PC-3 (cell line): ENCODE data around the gene FBXO44. TPM values are rescaled to one million over a fixed set of nuclear protein-coding genes. Genes with fewer than 3 reads are reported as not detected.

Experiments
- ATAC-seq: fragments of 200-7000 bp; cut with Tn5 transposase; 2 replicates; pipeline ENCODE4 v1.9.1; 2020; ENCODE audit warnings: mild to moderate bottlenecking, moderate library complexity
- BruUV-seq: library from RNA; stranded (reverse); fragments of 400-500 nt; replicated peaks from 2 replicates; lab custom pipeline; 2021; lab: Mats Ljungman, UMichigan
- CTCF ChIA-PET: fragments of 300-600 bp; sonication (Branson Sonifier 250); formaldehyde crosslinking; loops from one replicate; lab custom pipeline; 2022; ENCODE audit warnings: antibody characterized with exemption; lab: Charles Lee
- POLR2A ChIA-PET: fragments of 300-600 bp; sonication (Branson Sonifier 250); formaldehyde crosslinking; loops from one replicate; lab custom pipeline; 2022; ENCODE audit warnings: antibody characterized with exemption; ENCODE audit not compliant: unreplicated experiment; lab: Charles Lee
- DNase-seq: peaks from one replicate; pipeline ENCODE4 v3.0.0-alpha.2; 2015
- H2AFZ ChIP-seq: fragments of 300-600 bp; sonication (generic); 2 replicates; pipeline ENCODE4 v1.6.0; 2016; ENCODE audit warnings: antibody characterized with exemption, low read length
- H3F3A ChIP-seq: fragments of 300-600 bp; sonication (generic); one replicate; pipeline ENCODE4 v1.6.0; 2017; ENCODE audit warnings: antibody characterized with exemption, low read length, control low read depth, mild to moderate bottlenecking; ENCODE audit not compliant: unreplicated experiment
- H3K27ac ChIP-seq: fragments of 300-600 bp; sonication (generic); 2 replicates; pipeline ENCODE4 v1.5.1; 2016; ENCODE audit warnings: mild to moderate bottlenecking, low read length
- H3K27me3 ChIP-seq: fragments of 300-600 bp; sonication (generic); 2 replicates; pipeline ENCODE4 v1.6.1; 2016; ENCODE audit warnings: low read length, mixed read lengths
- H3K36me3 ChIP-seq: fragments of 300-600 bp; sonication (generic); 2 replicates; pipeline ENCODE4 v1.6.1; 2016; ENCODE audit warnings: low read depth, mixed run types, low read length, mixed read lengths
- H3K4me1 ChIP-seq: fragments of 300-600 bp; sonication (generic); 2 replicates; pipeline ENCODE4 v1.5.1; 2016; ENCODE audit warnings: low read length; ENCODE audit not compliant: insufficient read depth
- H3K4me2 ChIP-seq: fragments of 300-600 bp; sonication (generic); 2 replicates; pipeline ENCODE4 v1.6.0; 2016; ENCODE audit warnings: low read length
- H3K4me3 ChIP-seq: fragments of 300-600 bp; sonication (generic); 2 replicates; pipeline ENCODE4 v1.5.1; 2016; ENCODE audit warnings: mild to moderate bottlenecking, low read length, mixed read lengths
- H3K79me2 ChIP-seq: fragments of 300-600 bp; sonication (generic); 2 replicates; pipeline ENCODE4 v1.6.1; 2017; ENCODE audit warnings: low read length, mixed read lengths
- H3K9ac ChIP-seq: fragments of 300-600 bp; sonication (generic); 2 replicates; pipeline ENCODE4 v1.6.0; 2016; ENCODE audit warnings: mild to moderate bottlenecking, low read length
- H3K9me2 ChIP-seq: fragments of 300-600 bp; sonication (generic); replicated peaks from 2 replicates; pipeline ENCODE4 v1.6.1; 2016; ENCODE audit warnings: mixed run types, low read length, mixed read lengths
- H3K9me3 ChIP-seq: fragments of 300-600 bp; sonication (generic); 2 replicates; pipeline ENCODE4 v1.6.1; 2016; ENCODE audit warnings: low read length, mixed read lengths
- H4K20me1 ChIP-seq: fragments of 300-600 bp; sonication (generic); 2 replicates; pipeline ENCODE4 v1.6.1; 2016; ENCODE audit warnings: low read length, mixed read lengths
- EZH2 ChIP-seq: fragments of 300-600 bp; sonication (generic); IDR thresholded peaks from one replicate; pipeline ENCODE4 v1.6.1; 2017; ENCODE audit warnings: antibody characterized with exemption, mild to moderate bottlenecking, low read length; ENCODE audit not compliant: unreplicated experiment
- EZH2phosphoT487 ChIP-seq: fragments of 300-600 bp; sonication (generic); IDR thresholded peaks from 2 replicates; pipeline ENCODE4 v1.6.1; 2018; ENCODE audit warnings: mild to moderate bottlenecking, antibody characterized with exemption, low read length, borderline replicate concordance
- intact Hi-C: fragments of 100-400 bp; cut with micrococcal nuclease; formaldehyde crosslinking; loops from 2 replicates; pipeline ENCODE4 v1.9.0; 2023
- total RNA-seq: library from RNA; depleted of rRNA; stranded (reverse); fragments of >200 nt; gene quantifications from 2 replicates; pipeline ENCODE4 v1.2.3, GENCODE V29; 2014
- TF ChIP-seq, protein P1 (sequence below): fragments of 300-600 bp; sonication (generic); conservative IDR thresholded peaks from 2 replicates; pipeline ENCODE4 v1.5.1; 2017; ENCODE audit warnings: antibody characterized with exemption, low read depth, mild to moderate bottlenecking, low read length

FBXO44 gene
- total RNA-seq, 1 experiment from 2014 or later, result 23.5 TPM

DNA sequence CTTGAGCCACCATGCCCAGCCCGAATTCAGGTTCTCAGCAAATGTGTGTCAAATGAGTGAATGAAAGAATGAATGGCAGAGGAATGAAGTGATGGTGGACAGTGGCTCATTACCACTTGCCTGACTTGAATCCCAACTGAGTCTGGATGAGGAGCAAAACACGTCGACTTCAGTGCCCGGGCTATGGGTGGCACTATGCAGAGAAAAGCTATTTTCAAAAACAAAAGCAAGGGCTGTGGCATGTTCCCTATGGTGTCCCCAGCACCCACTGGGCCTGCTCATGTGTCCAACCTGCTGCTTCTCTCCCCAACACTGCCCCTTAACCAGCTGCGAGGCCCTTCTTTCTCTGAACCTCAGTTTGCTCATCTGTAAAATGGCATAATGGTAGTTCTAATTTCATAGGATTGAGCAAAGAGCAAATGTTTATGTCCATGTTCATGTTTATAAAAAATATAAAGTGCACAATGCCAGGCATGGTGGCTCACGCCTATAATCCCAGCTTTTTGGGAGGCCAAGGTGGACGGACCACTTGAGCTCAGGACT, 30.6 kb downstream of the FBXO44 start:
- BruUV-seq, result no TSS peak
- ChIA-PET CTCF (no interaction called here), POLR2A (interaction anchor here (0.7 kb wide), 1 partner anchor 211 kb away, joined by 3 read pairs; no protein-coding TSS in a partner anchor)
- intact Hi-C loops, result no loop called here
- Histone ChIP-seq H3K9me2 (no peaks in the 10 kb centered on the region), H3K9me3 (no peaks in the 10 kb centered on the region), H3K79me2 (no peaks in the 10 kb centered on the region), H3K4me2 (no peak overlapping the region), H3K36me3 (no peaks in the 10 kb centered on the region), H2AFZ (no peak overlapping the region), H3K4me3 (no peak overlapping the region), H3K9ac (no peak overlapping the region), H3K4me1 (peaks cover 4% of the 10 kb centered on the region; the same call in 1 of the 2 replicates), H3F3A (no peaks in the 10 kb centered on the region), H3K27ac (no peak overlapping the region), H4K20me1 (no peaks in the 10 kb centered on the region), H3K27me3 (peaks cover 7% of the 10 kb centered on the region)
- TF ChIP-seq, protein P1, sequence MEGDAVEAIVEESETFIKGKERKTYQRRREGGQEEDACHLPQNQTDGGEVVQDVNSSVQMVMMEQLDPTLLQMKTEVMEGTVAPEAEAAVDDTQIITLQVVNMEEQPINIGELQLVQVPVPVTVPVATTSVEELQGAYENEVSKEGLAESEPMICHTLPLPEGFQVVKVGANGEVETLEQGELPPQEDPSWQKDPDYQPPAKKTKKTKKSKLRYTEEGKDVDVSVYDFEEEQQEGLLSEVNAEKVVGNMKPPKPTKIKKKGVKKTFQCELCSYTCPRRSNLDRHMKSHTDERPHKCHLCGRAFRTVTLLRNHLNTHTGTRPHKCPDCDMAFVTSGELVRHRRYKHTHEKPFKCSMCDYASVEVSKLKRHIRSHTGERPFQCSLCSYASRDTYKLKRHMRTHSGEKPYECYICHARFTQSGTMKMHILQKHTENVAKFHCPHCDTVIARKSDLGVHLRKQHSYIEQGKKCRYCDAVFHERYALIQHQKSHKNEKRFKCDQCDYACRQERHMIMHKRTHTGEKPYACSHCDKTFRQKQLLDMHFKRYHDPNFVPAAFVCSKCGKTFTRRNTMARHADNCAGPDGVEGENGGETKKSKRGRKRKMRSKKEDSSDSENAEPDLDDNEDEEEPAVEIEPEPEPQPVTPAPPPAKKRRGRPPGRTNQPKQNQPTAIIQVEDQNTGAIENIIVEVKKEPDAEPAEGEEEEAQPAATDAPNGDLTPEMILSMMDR, result peak; percentile 23; the same call in 1 of the 2 replicates
- no peak for TF ChIP-seq EZH2
- DNase-seq (no peak), ATAC-seq (no peak)

DNA sequence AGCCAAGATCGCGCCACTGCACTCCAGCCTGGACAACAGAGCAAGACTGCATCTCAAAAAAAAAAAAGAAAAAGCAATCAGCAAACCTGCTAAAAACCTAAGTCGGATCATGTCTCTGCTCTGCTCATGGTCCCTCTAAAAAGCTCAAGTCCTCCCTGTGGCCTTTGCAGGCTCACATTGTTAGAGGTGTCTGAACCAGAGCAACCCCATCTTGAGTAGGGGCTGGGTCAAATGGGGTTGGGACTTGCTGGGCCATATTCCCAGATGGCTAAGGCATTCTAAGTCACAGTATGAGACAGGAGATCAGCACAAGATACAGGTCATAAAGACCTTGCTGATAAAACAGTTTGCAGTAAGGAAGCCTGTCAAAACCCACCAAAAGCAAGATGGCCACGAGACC, 33.8 kb downstream of the FBXO44 start:
- BruUV-seq, result no TSS peak
- Histone ChIP-seq H3K79me2 (no peaks in the 10 kb centered on the region), H3K9me2 (no peaks in the 10 kb centered on the region), H3K4me2 (no peak overlapping the region), H3K9ac (no peak overlapping the region), H3K4me3 (no peak overlapping the region), H3F3A (no peaks in the 10 kb centered on the region), H3K36me3 (no peaks in the 10 kb centered on the region), H3K4me1 (peaks cover 17% of the 10 kb centered on the region), H2AFZ (no peak overlapping the region), H3K27me3 (peaks cover 24% of the 10 kb centered on the region), H3K27ac (no peak overlapping the region), H4K20me1 (no peaks in the 10 kb centered on the region), H3K9me3 (no peaks in the 10 kb centered on the region)
- POLR2A ChIA-PET, result no interaction called here
- no peak for TF ChIP-seq EZH2
- no peak for TF ChIP-seq EZH2phosphoT487
- TF ChIP-seq, protein P1, result no peak
- intact Hi-C loops, result no loop called here
- CTCF ChIA-PET, result no interaction called here
- DNase-seq, result no peak
- no peak for ATAC-seq

DNA sequence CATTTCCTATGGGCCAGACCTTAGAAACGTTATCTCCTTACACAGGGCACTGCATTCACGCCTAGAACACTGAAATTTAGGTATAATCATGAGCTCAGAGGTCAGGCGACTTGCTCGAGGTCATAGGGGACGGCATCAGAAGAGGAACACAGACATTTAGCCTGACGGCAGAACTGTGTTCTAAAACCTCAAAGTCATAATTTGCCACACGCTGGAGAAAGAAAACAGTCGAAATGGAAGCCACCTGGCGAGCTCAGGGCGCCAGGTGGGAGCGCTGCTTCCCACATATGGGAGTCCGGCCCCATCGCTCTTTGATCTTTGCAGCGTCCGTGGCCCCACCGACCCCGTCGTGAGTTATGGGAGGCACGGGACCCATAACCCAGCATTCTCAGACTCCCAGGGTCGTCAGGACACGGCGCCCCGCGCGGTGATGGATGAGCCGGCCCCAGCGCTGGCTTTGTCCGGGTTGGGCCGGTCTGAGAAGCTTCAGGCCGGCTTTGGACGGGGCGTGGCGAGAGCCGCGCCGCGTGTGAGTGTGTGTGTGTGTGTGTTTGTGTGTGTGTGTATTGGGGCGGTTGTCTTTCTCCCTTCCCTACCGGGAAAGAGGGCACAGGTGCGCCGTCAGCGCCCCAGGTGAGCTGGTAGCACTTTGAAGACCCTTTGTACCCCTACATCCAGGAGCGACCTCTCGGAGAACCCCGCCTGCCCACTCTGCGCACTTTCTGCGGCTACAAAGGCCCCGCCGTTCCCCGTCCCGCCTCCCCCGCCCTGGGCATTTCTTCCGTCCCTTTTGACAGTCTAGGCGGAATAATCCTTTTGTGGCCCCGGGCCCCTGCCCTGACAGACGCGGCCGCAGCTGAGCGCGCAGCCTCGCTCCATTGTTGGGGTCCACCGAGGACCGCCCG, 36.0 kb downstream of the FBXO44 start:
- H3K9ac ChIP-seq, result no peak overlapping the region
- CTCF ChIA-PET, result no interaction called here
- H3K4me2 ChIP-seq, result peak overlapping the region; percentile 65

More for the DNA sequence above, 36.0 kb downstream of the FBXO44 start:
- H3K27ac ChIP-seq, result no peak overlapping the region
- no peak for ATAC-seq
- H3K4me1 ChIP-seq, result peaks cover 19% of the 10 kb centered on the region
- TF ChIP-seq EZH2 (peak; percentile 84), EZH2phosphoT487 (peak; percentile 32; the same call in 1 of the 2 replicates)
- TF ChIP-seq, protein P1, result no peak
- H3F3A ChIP-seq, result no peaks in the 10 kb centered on the region
- peak overlapping the region; percentile 55; the same call in 1 of the 2 replicates for H3K4me3 ChIP-seq
- H3K79me2 ChIP-seq, result no peaks in the 10 kb centered on the region
- peaks cover 24% of the 10 kb centered on the region for H3K27me3 ChIP-seq
- DNase-seq, result no peak
- no peaks in the 10 kb centered on the region for H4K20me1 ChIP-seq
- no peaks in the 10 kb centered on the region for H3K9me3 ChIP-seq
- no peaks in the 10 kb centered on the region for H3K36me3 ChIP-seq
- no TSS peak for BruUV-seq
- POLR2A ChIA-PET, result no interaction called here
- intact Hi-C loops, result no loop called here
- no peaks in the 10 kb centered on the region for H3K9me2 ChIP-seq
- H2AFZ ChIP-seq, result 0 out of 2 replicates have a peak overlapping the region, but pooled peaks have one; percentile 20
